IMR-90 (cell line): Measurements from ENCODE around the gene MRPL51. TPM values are rescaled to one million over a fixed set of nuclear protein-coding genes. Genes with fewer than 3 reads are reported as not detected.

Source experiments
- ATAC-seq: fragments of 200-7000 bp; cut with Tn5 transposase; 2 replicates; pipeline ENCODE4 v1.9.1; 2020; ENCODE audit warnings: low read depth, mild to moderate bottlenecking, moderate library complexity
- BruUV-seq: library from RNA; stranded (reverse); fragments of 400-500 nt; replicated peaks from 2 replicates; lab custom pipeline; 2021; lab: Mats Ljungman, UMichigan
- CTCF ChIA-PET: fragments of 300-600 bp; formaldehyde crosslinking; extraction: SDS; loops from one replicate; lab custom pipeline; 2021; ENCODE audit warnings: antibody characterized with exemption; lab: Yijun Ruan, JAX
- POLR2A ChIA-PET: fragments of 300-600 bp; sonication (Branson Sonifier 250); formaldehyde crosslinking; loops from one replicate; lab custom pipeline; 2022; ENCODE audit warnings: antibody characterized with exemption; ENCODE audit not compliant: unreplicated experiment; lab: Charles Lee
- DNase-seq: peaks from one replicate; pipeline ENCODE4 v3.0.0; 2013
- H2AFZ ChIP-seq: replicated peaks from 2 replicates; pipeline ENCODE3; 2013; ENCODE audit warnings: low read length, mild to moderate bottlenecking; ENCODE audit not compliant: poor library complexity
- H2AK5ac ChIP-seq: 2 replicates; pipeline ENCODE4 v1.6.1; 2013; ENCODE audit warnings: low read depth, low read length, inconsistent platforms
- H2AK9ac ChIP-seq: replicated peaks from 2 replicates; pipeline ENCODE3; 2013; ENCODE audit warnings: mild to moderate bottlenecking, low read depth, low read length, moderate library complexity; ENCODE audit not compliant: poor library complexity
- H2BK120ac ChIP-seq: 2 replicates; pipeline ENCODE4 v1.6.1; 2013; ENCODE audit warnings: low read depth, low read length, inconsistent platforms
- H2BK15ac ChIP-seq: 3 replicates; pipeline ENCODE4 v1.6.1; 2013; ENCODE audit warnings: low read depth, low read length, inconsistent platforms
- H2BK20ac ChIP-seq: 2 replicates; pipeline ENCODE4 v1.6.1; 2013; ENCODE audit warnings: low read depth, mild to moderate bottlenecking, inconsistent platforms, low read length, moderate library complexity
- H2BK5ac ChIP-seq: 2 replicates; pipeline ENCODE4 v1.6.1; 2013; ENCODE audit warnings: mild to moderate bottlenecking, low read depth, low read length, inconsistent platforms; ENCODE audit not compliant: poor library complexity, severe bottlenecking
- H3K14ac ChIP-seq: replicated peaks from 2 replicates; pipeline ENCODE4 v1.6.1; 2013; ENCODE audit warnings: low read depth, low read length, inconsistent platforms
- H3K18ac ChIP-seq: 2 replicates; pipeline ENCODE4 v1.6.1; 2013; ENCODE audit warnings: low read depth, low read length, control low read depth
- H3K23ac ChIP-seq: 2 replicates; pipeline ENCODE4 v1.6.1; 2013; ENCODE audit warnings: low read depth, low read length, inconsistent platforms
- H3K27ac ChIP-seq: 2 replicates; pipeline ENCODE4 v1.5.1; 2013; ENCODE audit warnings: mild to moderate bottlenecking, control low read depth, low read length; ENCODE audit not compliant: insufficient read depth
- H3K27me3 ChIP-seq: 2 replicates; pipeline ENCODE4 v1.6.1; 2013; ENCODE audit warnings: low read length; ENCODE audit not compliant: control insufficient read depth, insufficient read depth
- H3K36me3 ChIP-seq: 2 replicates; pipeline ENCODE4 v1.6.1; 2013; ENCODE audit warnings: low read length, mixed read lengths; ENCODE audit not compliant: control insufficient read depth, insufficient read depth
- H3K4ac ChIP-seq: 2 replicates; pipeline ENCODE4 v1.6.1; 2013; ENCODE audit warnings: low read depth, low read length, inconsistent platforms
- H3K4me1 ChIP-seq: 2 replicates; pipeline ENCODE4 v1.6.1; 2013; ENCODE audit warnings: low read length, mixed read lengths; ENCODE audit not compliant: control insufficient read depth, insufficient read depth
- H3K4me2 ChIP-seq: 2 replicates; pipeline ENCODE4 v1.6.1; 2013; ENCODE audit warnings: low read depth, mild to moderate bottlenecking, control low read depth, low read length, moderate library complexity
- H3K4me3 ChIP-seq: 2 replicates; pipeline ENCODE4 v1.5.1; 2013; ENCODE audit warnings: low read depth, mild to moderate bottlenecking, control low read depth, low read length, moderate library complexity; ENCODE audit not compliant: insufficient read depth
- H3K56ac ChIP-seq: 2 replicates; pipeline ENCODE4 v1.6.1; 2013; ENCODE audit warnings: low read length, inconsistent platforms; ENCODE audit not compliant: insufficient read depth; ENCODE audit errors: extremely low read depth
- H3K79me1 ChIP-seq, 2 experiments: 2 replicates each; pipeline ENCODE4 v1.6.1; 2013; ENCODE audit warnings: low read length in 2 of 2, inconsistent platforms in 1 of 2, low read depth in 1 of 2
- H3K9ac ChIP-seq: 2 replicates; pipeline ENCODE4 v1.6.1; 2013; ENCODE audit warnings: low read depth, low read length, control low read depth
- H3K9me1 ChIP-seq: 2 replicates; pipeline ENCODE4 v1.6.1; 2013; ENCODE audit warnings: low read length, inconsistent platforms; ENCODE audit not compliant: insufficient read depth
- H3K9me3 ChIP-seq: 2 replicates; pipeline ENCODE4 v1.6.1; 2013; ENCODE audit warnings: low read length; ENCODE audit not compliant: control insufficient read depth, insufficient read depth
- H4K20me1 ChIP-seq: 2 replicates; pipeline ENCODE4 v1.6.1; 2013; ENCODE audit warnings: low read length, inconsistent platforms; ENCODE audit not compliant: insufficient read depth
- H4K5ac ChIP-seq: 2 replicates; pipeline ENCODE4 v1.6.1; 2013; ENCODE audit warnings: mild to moderate bottlenecking, low read depth, low read length, control low read depth
- H4K8ac ChIP-seq, 2 experiments: 2 replicates each; pipeline ENCODE4 v1.6.1; 2013; ENCODE audit warnings: low read depth in 2 of 2, low read length in 2 of 2, control low read depth in 1 of 2, inconsistent platforms in 1 of 2
- H4K91ac ChIP-seq: 2 replicates; pipeline ENCODE4 v1.6.1; 2013; ENCODE audit warnings: low read depth, low read length, inconsistent platforms; ENCODE audit not compliant: insufficient read depth
- BHLHE40 ChIP-seq: fragments of 150-350 bp; IDR thresholded peaks from 2 replicates; pipeline ENCODE4 v1.6.1; 2016; ENCODE audit warnings: mild to moderate bottlenecking, low read depth, low read length
- CEBPB ChIP-seq: IDR thresholded peaks from 2 replicates; pipeline ENCODE4 v1.6.1; 2012; ENCODE audit warnings: low read depth, low read length, improper control_type of control experiment
- CHD1 ChIP-seq: IDR thresholded peaks from 2 replicates; pipeline ENCODE4 v1.6.1; 2012; ENCODE audit warnings: low read depth, low read length, improper control_type of control experiment
- FOS ChIP-seq: fragments of 150-350 bp; IDR thresholded peaks from 2 replicates; pipeline ENCODE4 v1.6.1; 2016; ENCODE audit warnings: low read depth, low read length
- MAFK ChIP-seq: IDR thresholded peaks from 2 replicates; pipeline ENCODE4 v1.6.1; 2012; ENCODE audit warnings: low read depth, low read length, improper control_type of control experiment
- MAZ ChIP-seq: IDR thresholded peaks from 2 replicates; pipeline ENCODE4 v1.6.1; 2012; ENCODE audit warnings: low read depth, mild to moderate bottlenecking, low read length, improper control_type of control experiment, moderate library complexity, borderline replicate concordance
- MXI1 ChIP-seq: IDR thresholded peaks from 2 replicates; pipeline ENCODE4 v1.6.1; 2012; ENCODE audit warnings: low read depth, mild to moderate bottlenecking, low read length, moderate library complexity, borderline replicate concordance
- NFE2L2 ChIP-seq: fragments of 150-350 bp; IDR thresholded peaks from 2 replicates; pipeline ENCODE4 v1.6.1; 2016; ENCODE audit warnings: low read depth, mild to moderate bottlenecking, low read length
- RCOR1 ChIP-seq: IDR thresholded peaks from 2 replicates; pipeline ENCODE4 v1.6.1; 2012; ENCODE audit warnings: mild to moderate bottlenecking, low read length, improper control_type of control experiment; ENCODE audit not compliant: insufficient replicate concordance
- SMC3 ChIP-seq: fragments of 150-350 bp; IDR thresholded peaks from 2 replicates; pipeline ENCODE4 v1.6.1; 2016; ENCODE audit warnings: low read depth, mild to moderate bottlenecking, antibody characterized with exemption, low read length, moderate library complexity
- WGBS, 2 experiments: methylation state at CpG; one replicate each; pipeline versions ENCODE4 v1.1.5 to v1.1.7; 2013; ENCODE audit warnings: missing lambda C conversion rate in 2 of 2; ENCODE audit not compliant: insufficient read length in 1 of 2; ENCODE audit errors: extremely low coverage in 2 of 2; 5-methylcytosine and 5-hydroxymethylcytosine counted together
- dilution Hi-C: fragments of 300-500 bp; cut with HindIII; formaldehyde crosslinking; loops from one replicate; pipeline ENCODE4 v1.14.3; 2018; ENCODE audit warnings: low sequenced_read_pairs; ENCODE audit not compliant: unreplicated experiment
- in situ Hi-C: fragments of 300-500 bp; cut with MboI; formaldehyde crosslinking; loops from 3 replicates; pipeline ENCODE4 v1.14.3; 2019; ENCODE audit warnings: low sequenced_read_pairs, inconsistent platforms, mixed read lengths
- intact Hi-C: fragments of 100-400 bp; cut with micrococcal nuclease; formaldehyde crosslinking; loops from 2 replicates; pipeline ENCODE4 v1.10.0; 2022
- polyA plus RNA-seq, 3 experiments: library from polyadenylated mRNA; depleted of rRNA; stranded (reverse); fragments of >200 nt; gene quantifications; 2 replicates each; pipeline ENCODE4 v1.2.3, GENCODE V29; 2012; ENCODE audit warnings: low replicate concordance in 1 of 3
- total RNA-seq: library from RNA; depleted of rRNA; stranded (reverse); fragments of >200 nt; gene quantifications from 2 replicates; pipeline ENCODE4 v1.2.3, GENCODE V29; 2012
- TF ChIP-seq, protein P1 (sequence below): conservative IDR thresholded peaks from 2 replicates; pipeline ENCODE4 v1.5.1; 2012; ENCODE audit warnings: mild to moderate bottlenecking, low read depth, low read length, improper control_type of control experiment

MRPL51 gene
- total and polyA plus RNA-seq, 2 of the 4 experiments (the other 2 are of a cell fraction), result 80.1 to 160 TPM

GRCh38 chr12:6461401-6462233, 31.4 kb downstream of the MRPL51 start:
- in situ Hi-C loops, result loop anchor here (5.0 to 25.0 kb wide), 4 partner anchors 39 to 399 kb away; no protein-coding TSS in a partner anchor
- CTCF ChIA-PET, result no interaction called here
- H3K23ac ChIP-seq, result no peak overlapping the region
- H2AK9ac ChIP-seq, result peak overlapping the region; percentile 39
- H4K20me1 ChIP-seq, result peaks cover 5% of the 10 kb centered on the region; the same call in 1 of the 2 replicates
- H4K91ac ChIP-seq, result no peak overlapping the region
- H3K27me3 ChIP-seq, result no peaks in the 10 kb centered on the region
- dilution Hi-C loops, result no loop called here
- H4K5ac ChIP-seq, result no peak overlapping the region
- TF ChIP-seq MXI1, result no peak
- TF ChIP-seq FOS, result no peak
- TF ChIP-seq MAFK, result no peak
- TF ChIP-seq CEBPB, result no peak
- TF ChIP-seq, protein P1, sequence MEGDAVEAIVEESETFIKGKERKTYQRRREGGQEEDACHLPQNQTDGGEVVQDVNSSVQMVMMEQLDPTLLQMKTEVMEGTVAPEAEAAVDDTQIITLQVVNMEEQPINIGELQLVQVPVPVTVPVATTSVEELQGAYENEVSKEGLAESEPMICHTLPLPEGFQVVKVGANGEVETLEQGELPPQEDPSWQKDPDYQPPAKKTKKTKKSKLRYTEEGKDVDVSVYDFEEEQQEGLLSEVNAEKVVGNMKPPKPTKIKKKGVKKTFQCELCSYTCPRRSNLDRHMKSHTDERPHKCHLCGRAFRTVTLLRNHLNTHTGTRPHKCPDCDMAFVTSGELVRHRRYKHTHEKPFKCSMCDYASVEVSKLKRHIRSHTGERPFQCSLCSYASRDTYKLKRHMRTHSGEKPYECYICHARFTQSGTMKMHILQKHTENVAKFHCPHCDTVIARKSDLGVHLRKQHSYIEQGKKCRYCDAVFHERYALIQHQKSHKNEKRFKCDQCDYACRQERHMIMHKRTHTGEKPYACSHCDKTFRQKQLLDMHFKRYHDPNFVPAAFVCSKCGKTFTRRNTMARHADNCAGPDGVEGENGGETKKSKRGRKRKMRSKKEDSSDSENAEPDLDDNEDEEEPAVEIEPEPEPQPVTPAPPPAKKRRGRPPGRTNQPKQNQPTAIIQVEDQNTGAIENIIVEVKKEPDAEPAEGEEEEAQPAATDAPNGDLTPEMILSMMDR, result no peak
- no peak for TF ChIP-seq RCOR1
- TF ChIP-seq NFE2L2, result no peak
- no peak for TF ChIP-seq SMC3
- no peak for TF ChIP-seq CHD1
- no peak for TF ChIP-seq MAZ
- TF ChIP-seq BHLHE40, result no peak
- H3K36me3 ChIP-seq, result peaks cover 64% of the 10 kb centered on the region
- intact Hi-C loops, result no loop called here
- peaks cover 4% of the 10 kb centered on the region; the same call in 1 of the 2 replicates for H3K9me1 ChIP-seq
- peak; percentile 45 for DNase-seq
- H2AK5ac ChIP-seq, result 0 out of 2 replicates have a peak overlapping the region, but pooled peaks have one; percentile 33
- H2BK120ac ChIP-seq, result no peak overlapping the region
- H3K4me1 ChIP-seq, result no peaks in the 10 kb centered on the region
- POLR2A ChIA-PET, result interaction anchor here (0.6 kb wide), 1 partner anchor 72 kb away, joined by 20 read pairs; the partner anchor contains the start of gene GAPDH
- no peak overlapping the region for H3K27ac ChIP-seq
- 75% methylated on average over 3 of the region's 15 CpGs; no CpG with 5 or more reads in 1 of the 2 experiments for WGBS, 2 experiments
- H2BK15ac ChIP-seq, result no peak overlapping the region
- H2AFZ ChIP-seq, result no peak overlapping the region
- no peak overlapping the region for H3K4ac ChIP-seq
- ATAC-seq, result no peak
- no peak overlapping the region for H3K9ac ChIP-seq
- no peak overlapping the region for H2BK20ac ChIP-seq
- no peaks in the 10 kb centered on the region for H3K9me3 ChIP-seq
- H3K56ac ChIP-seq, result no peak overlapping the region
- no TSS peak for BruUV-seq
- H3K14ac ChIP-seq, result no peak overlapping the region
- H3K18ac ChIP-seq, result no peak overlapping the region
- no peak overlapping the region for H2BK5ac ChIP-seq
- H3K4me2 ChIP-seq, result no peak overlapping the region
- peaks cover 8 to 17% of the 10 kb centered on the region in 2 experiments; a peak in 3 of 4 replicates for H3K79me1 ChIP-seq
- H3K4me3 ChIP-seq, result no peak overlapping the region
- no peak overlapping the region for H4K8ac ChIP-seq
